ENCODE measurements around the gene ICAM2.
"Not testable (repeated sequence)": the region's sequence is repeated elsewhere in the genome, so short reads cannot be mapped to it uniquely, and the experiment has no call there.

Gene ICAM2

GRCh38 chr17:63985387-63986140 lies 34.9 kb downstream of the ICAM2 start:
- DNase-seq (ENCODE audit: extremely low read depth, low read depth): no peak
- no peak for TF ChIP-seq CTCF (IDR thresholded peaks at IDR 0.05; ENCODE audit: low read depth, low read length)

GRCh38 chr17:63984651-63985386 lies 35.6 kb downstream of the ICAM2 start:
- DNase-seq (ENCODE audit: extremely low read depth, low read depth): peak; percentile 85
- no peak; the same call in none of the 2 replicates for TF ChIP-seq CTCF (IDR thresholded peaks at IDR 0.05; ENCODE audit: low read depth, low read length)

- DNase-seq (ENCODE audit: extremely low read depth, low read depth): peak; percentile 41
- no peak for TF ChIP-seq CTCF (IDR thresholded peaks at IDR 0.05; ENCODE audit: low read depth, low read length)
These were observed 36.2 kb downstream of the ICAM2 start for GRCh38 chr17:63984236-63984635.

GRCh38 chr17:63983320-63983719 lies 37.1 kb downstream of the ICAM2 start:
- no peak for TF ChIP-seq CTCF (IDR thresholded peaks at IDR 0.05; ENCODE audit: low read depth, low read length)
- no peak for DNase-seq (ENCODE audit: extremely low read depth, low read depth)

GRCh38 chr17:63982641-63983040 lies 37.8 kb downstream of the ICAM2 start:
- DNase-seq (ENCODE audit: extremely low read depth, low read depth): not testable (repeated sequence)

GRCh38 chr17:63978272-63979200 lies 41.9 kb downstream of the ICAM2 start:
- no peak for TF ChIP-seq CTCF (IDR thresholded peaks at IDR 0.05; ENCODE audit: low read depth, low read length)
- no peak for DNase-seq (ENCODE audit: extremely low read depth, low read depth)

- no peak for DNase-seq (ENCODE audit: extremely low read depth, low read depth)
- no peak for TF ChIP-seq CTCF (IDR thresholded peaks at IDR 0.05; ENCODE audit: low read depth, low read length)
These were observed 43.7 kb downstream of the ICAM2 start for GRCh38 chr17:63976702-63977101.

All from AG09319 (cell line).